ENCODE results near the gene SLC35F3.

GRCh38 chr1:234114648-234115307, 210.3 kb downstream of the SLC35F3 start:
- TF ChIP-seq CTCF (IDR thresholded peaks at IDR 0.05) (peak; percentile 43 to 50 (median 45)), POLR2A (IDR thresholded peaks at IDR 0.05) (no peak)
